HG02798 (cell line): ENCODE measurements around the gene GLDN.
A peak's percentile ranks its signal among the peaks of the same experiment; 100 is the strongest.

ENCODE experiments used
- ATAC-seq: cut with Tn5 transposase; IDR thresholded peaks from one replicate; pipeline ENCODE4 v1.9.1; 2021; ENCODE audit warnings: mild to moderate bottlenecking; ENCODE audit not compliant: unreplicated experiment, poor library complexity

GLDN gene

DNA sequence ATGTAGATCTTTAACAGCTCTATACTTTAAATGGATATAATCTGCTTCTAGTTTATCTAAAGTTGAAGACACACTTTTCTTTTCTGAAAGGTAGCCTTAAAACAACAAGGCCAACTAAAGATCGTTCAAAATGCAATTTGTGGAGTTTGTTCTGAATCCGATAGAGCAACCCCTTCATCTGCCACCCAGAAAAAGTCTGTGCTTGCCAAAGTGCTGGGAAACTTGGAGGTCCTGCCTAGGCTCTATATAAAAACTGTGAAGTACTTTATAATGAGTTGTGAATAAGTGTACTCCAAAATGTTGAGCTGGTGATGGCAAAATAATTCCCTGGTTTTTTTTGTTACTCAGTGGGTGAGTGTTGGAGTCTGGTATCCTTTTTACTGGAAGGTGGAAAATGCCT lies 12.5 kb downstream of the GLDN start:
- no peak for ATAC-seq

GRCh38 chr15:51355096-51355495 lies 13.6 kb downstream of the GLDN start:
- ATAC-seq = no peak

- ATAC-seq = no peak
These were observed 14.7 kb downstream of the GLDN start for GRCh38 chr15:51356147-51356546.

DNA sequence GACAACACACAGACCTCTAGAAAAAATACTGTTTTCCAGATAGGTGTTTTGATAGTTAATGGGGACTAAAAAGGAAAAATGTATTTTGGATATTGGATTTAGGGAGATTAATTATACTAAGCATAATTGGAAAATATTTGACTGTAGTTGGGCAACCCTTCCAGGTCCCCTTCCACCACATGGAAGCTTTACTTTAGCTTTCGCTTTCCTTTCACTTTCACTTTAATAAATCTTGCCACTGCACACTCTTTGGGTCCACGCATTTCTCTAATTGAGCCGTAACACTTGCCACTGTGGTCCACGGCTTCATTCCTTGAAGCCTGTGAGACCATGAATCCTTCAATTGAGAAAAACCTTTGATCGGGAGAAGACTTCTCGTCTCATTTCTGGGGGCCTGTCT lies 15.5 kb downstream of the GLDN start:
- ATAC-seq = no peak

GRCh38 chr15:51359981-51360380 lies 18.5 kb downstream of the GLDN start:
- no peak for ATAC-seq

- ATAC-seq = no peak
These were observed 21.9 kb downstream of the GLDN start for GRCh38 chr15:51363383-51363782.

DNA sequence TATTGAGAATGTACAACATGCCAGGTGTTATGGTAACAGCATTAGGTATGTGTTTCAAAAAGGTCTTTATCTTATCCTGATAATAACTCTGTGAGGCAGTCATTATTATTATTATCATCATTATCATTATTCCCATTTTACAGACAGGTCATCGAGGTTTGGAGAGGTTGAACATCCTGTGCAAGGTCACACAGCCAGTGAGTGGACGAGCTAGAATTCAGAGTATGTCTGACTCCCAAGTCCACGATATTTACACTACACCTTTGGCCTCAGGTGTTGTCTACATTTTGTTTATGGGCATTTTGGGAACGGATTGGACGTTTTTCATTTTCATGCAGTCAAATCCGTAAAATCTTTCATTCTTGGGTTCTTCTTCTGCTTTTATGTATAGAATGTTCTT lies 24.0 kb downstream of the GLDN start:
- ATAC-seq = no peak

GRCh38 chr15:51366071-51366470 lies 24.6 kb downstream of the GLDN start:
- ATAC-seq = no peak

GRCh38 chr15:51366920-51367319 lies 25.5 kb downstream of the GLDN start:
- ATAC-seq = no peak

- ATAC-seq = no peak
These were observed 26.0 kb downstream of the GLDN start for GRCh38 chr15:51367322-51367976.

DNA sequence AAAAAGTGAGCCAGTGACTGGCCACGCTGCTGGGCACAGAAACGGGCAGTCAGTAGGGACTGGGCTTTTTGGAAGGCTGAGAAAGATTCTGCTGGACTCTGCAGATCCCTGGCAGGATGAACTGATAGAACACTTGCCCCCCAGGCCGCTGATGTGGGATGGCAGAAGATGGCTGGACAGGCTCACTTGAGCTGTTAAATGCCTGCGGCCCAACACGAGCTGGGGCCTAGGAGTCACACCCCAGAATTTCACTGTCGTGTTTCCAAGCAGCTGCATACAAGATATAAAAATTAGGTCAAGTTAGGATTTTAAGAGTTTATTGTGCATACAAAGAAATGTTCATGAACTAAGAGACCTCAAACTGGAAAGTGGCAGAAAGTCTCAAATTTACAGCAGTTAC lies 26.9 kb downstream of the GLDN start:
- ATAC-seq = no peak

GRCh38 chr15:51368751-51369450 lies 27.4 kb downstream of the GLDN start:
- no peak for ATAC-seq

DNA sequence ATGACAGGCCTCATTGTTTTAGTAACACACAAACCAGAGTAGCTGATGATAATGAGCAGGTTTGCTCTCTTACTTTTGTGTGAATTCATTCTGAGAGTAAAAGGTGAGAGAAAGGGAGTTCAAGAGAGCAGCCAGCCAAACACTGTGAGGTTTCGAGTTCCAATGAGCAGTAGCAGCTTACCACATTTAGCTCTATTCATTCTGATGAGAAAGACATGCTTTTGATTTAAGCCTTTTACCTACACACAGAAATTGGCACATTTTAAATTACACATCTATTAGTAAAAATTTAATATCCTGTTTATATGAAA lies 28.0 kb downstream of the GLDN start:
- no peak for ATAC-seq

GRCh38 chr15:51371266-51371665 lies 29.8 kb downstream of the GLDN start:
- no peak for ATAC-seq

- no peak for ATAC-seq
These were observed 32.7 kb downstream of the GLDN start for GRCh38 chr15:51374131-51374530.

GRCh38 chr15:51375966-51376640 lies 34.6 kb downstream of the GLDN start:
- no peak for ATAC-seq

- no peak for ATAC-seq
These were observed 35.8 kb downstream of the GLDN start for GRCh38 chr15:51377038-51377786.

GRCh38 chr15:51378406-51378805 lies 37.0 kb downstream of the GLDN start:
- no peak for ATAC-seq

DNA sequence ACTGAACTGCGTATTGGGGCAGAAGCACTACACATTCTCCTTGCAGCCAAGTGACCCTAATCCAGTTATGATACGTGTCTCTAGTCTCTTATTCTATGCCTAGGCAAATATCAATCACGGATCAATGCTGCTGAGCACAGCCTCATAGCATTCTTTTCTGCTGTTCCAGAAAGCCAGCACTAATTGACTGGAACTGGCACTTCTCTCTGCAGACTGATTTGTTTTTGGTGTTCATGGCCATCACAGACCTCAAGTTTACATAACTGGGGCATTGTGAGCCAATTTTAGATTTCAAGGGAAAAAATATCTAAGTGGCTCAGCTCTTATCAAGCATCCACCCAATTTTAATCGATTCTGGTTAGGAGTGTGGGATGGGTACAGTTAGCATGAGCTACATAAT lies 37.9 kb downstream of the GLDN start:
- no peak for ATAC-seq

DNA sequence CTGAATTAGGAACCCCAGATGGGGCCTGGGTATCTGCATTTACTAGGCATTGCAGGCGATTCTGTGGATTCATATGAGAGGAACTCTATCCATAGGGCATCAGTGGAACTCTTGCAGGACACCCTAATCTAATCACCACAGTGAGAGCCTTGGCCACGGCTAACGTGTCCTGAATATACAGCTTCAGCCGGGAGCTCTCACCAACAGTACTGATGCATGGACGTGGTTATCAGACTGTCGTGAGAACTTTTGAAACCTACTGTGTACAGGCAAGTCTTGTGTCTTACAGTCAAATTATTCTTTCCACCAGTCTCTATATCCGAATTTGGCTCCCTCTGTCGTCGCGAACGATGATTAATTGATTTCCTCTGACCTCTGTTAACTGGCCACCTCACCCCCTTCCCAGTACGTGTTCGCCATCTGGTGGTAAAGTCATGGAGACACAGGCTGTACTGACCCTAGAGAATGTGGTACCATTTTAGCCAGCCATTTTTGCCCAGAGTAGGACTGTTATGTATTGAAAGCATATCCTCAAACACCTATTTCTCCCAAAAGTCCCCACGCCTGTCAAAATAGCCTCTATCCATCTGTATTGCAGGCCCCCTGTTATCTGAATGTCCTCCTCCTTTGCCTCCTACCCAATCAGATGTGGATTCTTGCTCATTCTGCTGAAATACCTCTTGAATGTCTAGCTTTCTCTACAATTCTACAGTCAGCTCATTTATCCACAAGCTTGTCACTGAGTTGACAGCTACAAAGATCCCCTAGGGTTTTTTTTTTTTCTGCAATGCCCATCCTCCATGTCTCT lies 39.7 kb downstream of the GLDN start:
- peak; percentile 74 for ATAC-seq
